CD4-positive, alpha-beta T cell (primary cell): ENCODE data around the gene GLTP. TPM values are rescaled to one million over a fixed set of nuclear protein-coding genes. Genes with fewer than 3 reads are reported as not detected.
"Not testable (repeated sequence)": the region's sequence is repeated elsewhere in the genome, so short reads cannot be mapped to it uniquely, and the experiment has no call there.

Experiments used
- ATAC-seq: fragments of 200-7000 bp; cut with Tn5 transposase; one replicate; pipeline ENCODE4 v1.10.0; 2022; ENCODE audit warnings: mild to moderate bottlenecking; ENCODE audit not compliant: poor library complexity
- CTCF ChIA-PET: fragments of 350-600 bp; sonication (Branson Sonifier 250); formaldehyde crosslinking; loops from one replicate; lab custom pipeline; 2021; ENCODE audit warnings: antibody characterized with exemption, inconsistent platforms; lab: Charles Lee
- POLR2A ChIA-PET: fragments of 350-600 bp; sonication (Branson Sonifier 250); formaldehyde crosslinking; loops from one replicate; lab custom pipeline; 2021; ENCODE audit warnings: antibody characterized with exemption, inconsistent platforms; lab: Charles Lee
- DNase-seq, 14 experiments: peaks; one replicate each; pipeline ENCODE4 v3.0.0-alpha.2; 2013 to 2020; ENCODE audit warnings: mixed read lengths in 2 of 14
- H3K27ac ChIP-seq, 2 donors: one replicate each; pipeline versions ENCODE4 v1.5.1 to v1.7.0; 2013; ENCODE audit warnings: low read length in 2 of 2, low read depth in 1 of 2, mild to moderate bottlenecking in 1 of 2
- H3K27me3 ChIP-seq, 2 experiments: 1 replicate in 1 of 2; 2 replicates in 1 of 2; pipeline versions ENCODE4 v1.6.1 to v1.7.0; 2013; ENCODE audit warnings: low read length in 2 of 2, control low read depth in 1 of 2, mild to moderate bottlenecking in 1 of 2, moderate library complexity in 1 of 2; ENCODE audit not compliant: insufficient read depth in 2 of 2, control insufficient read depth in 1 of 2
- H3K36me3 ChIP-seq: one replicate; pipeline ENCODE4 v1.6.1; 2013; ENCODE audit warnings: low read length, control low read depth; ENCODE audit not compliant: insufficient read depth
- H3K4me1 ChIP-seq: one replicate; pipeline ENCODE4 v1.6.1; 2013; ENCODE audit warnings: low read length, control low read depth; ENCODE audit not compliant: insufficient read depth
- H3K4me3 ChIP-seq: one replicate; pipeline ENCODE4 v1.5.1; 2013; ENCODE audit warnings: mild to moderate bottlenecking, low read length, moderate library complexity
- H3K9me3 ChIP-seq, 2 experiments: 1 replicate in 1 of 2; 2 replicates in 1 of 2; pipeline versions ENCODE4 v1.6.1 to v1.7.0; 2013; ENCODE audit warnings: low read length in 2 of 2, mild to moderate bottlenecking in 2 of 2, control low read depth in 1 of 2, moderate library complexity in 1 of 2; ENCODE audit not compliant: control insufficient read depth in 1 of 2, insufficient read depth in 1 of 2
- H3K27ac Mint-ChIP-seq: one replicate; pipeline ENCODE4 v1.8.0; 2020; ENCODE audit warnings: mixed read lengths
- H3K27me3 Mint-ChIP-seq: one replicate; pipeline ENCODE4 v1.8.0; 2021; ENCODE audit warnings: mixed read lengths
- H3K36me3 Mint-ChIP-seq: one replicate; pipeline ENCODE4 v1.8.0; 2021; ENCODE audit warnings: low read depth, mixed read lengths
- H3K4me1 Mint-ChIP-seq: one replicate; pipeline ENCODE4 v1.8.0; 2021; ENCODE audit warnings: low read depth, mixed read lengths
- H3K4me3 Mint-ChIP-seq: one replicate; pipeline ENCODE4 v1.8.0; 2020; ENCODE audit warnings: mild to moderate bottlenecking, mixed read lengths
- H3K9me3 Mint-ChIP-seq: one replicate; pipeline ENCODE4 v1.8.0; 2020; ENCODE audit warnings: mixed read lengths
- CTCF ChIP-seq: fragments of 200-600 bp; IDR thresholded peaks from one replicate; pipeline ENCODE4 v1.8.0; 2022; ENCODE audit warnings: antibody characterized with exemption, mild to moderate bottlenecking
- intact Hi-C, 2 experiments: fragments of 100-400 bp; cut with DNase I in 1 of 2; cut with micrococcal nuclease in 1 of 2; formaldehyde crosslinking; loops; one replicate each; pipeline versions ENCODE4 v1.15.1 to v1.9.0; 2023 to 2025; cut with DNase I, micrococcal nuclease
- total RNA-seq, 174 experiments: library from RNA in 2 of 174; stranded (reverse) in 2 of 174; gene quantifications; one replicate each; pipeline ENCODE4 v1.2.3 and lab custom pipeline; 2021 to 2026

The GLTP gene
- total RNA-seq, 2 experiments from 2014 or later = 24.8 to 25.2 TPM

- H3K4me1 Mint-ChIP-seq = peaks cover 25% of the 10 kb centered on the region
- H3K4me3 Mint-ChIP-seq = peak within 1 kb of the TSS; percentile 89
- ChIA-PET CTCF (interaction anchor here (0.9 to 1.3 kb wide), 3 partner anchors 19 to 47 kb away, joined by 3 to 6 read pairs (median 3); no protein-coding TSS in a partner anchor), POLR2A (interaction anchor here (0.5 to 2.4 kb wide), 9 partner anchors 11 to 180 kb away, joined by 3 to 17 read pairs (median 4); partner anchors contain the start of genes ANKRD13A, GIT2 and GLTP)
- H3K9me3 Mint-ChIP-seq = no peaks in the 10 kb centered on the region
- H3K27me3 ChIP-seq = no peaks in the 10 kb centered on the region
- DNase-seq (peak; percentile 59 to 90 (median 69)), ATAC-seq (peak; percentile 93)
- peaks cover 25% of the 10 kb centered on the region for H3K36me3 Mint-ChIP-seq
- peaks cover 23% of the 10 kb centered on the region for H3K36me3 ChIP-seq
- H3K27ac Mint-ChIP-seq = peak within 1 kb of the TSS; percentile 86
- H3K27ac ChIP-seq = peak within 1 kb of the TSS; percentile 55 to 64
- intact Hi-C loops = loop anchor here in 1 of 2 experiments (2.0 to 5.0 kb wide), 3 partner anchors 97 to 221 kb away; partner anchors contain the start of genes ANKRD13A and GIT2
- H3K27me3 Mint-ChIP-seq = no peaks in the 10 kb centered on the region
- TF ChIP-seq CTCF = no peak
- peaks cover 28% of the 10 kb centered on the region for H3K4me1 ChIP-seq
- H3K9me3 ChIP-seq = no peaks in the 10 kb centered on the region
- peak within 1 kb of the TSS; percentile 72 for H3K4me3 ChIP-seq
Observed at GRCh38 chr12:109899783-109900751, 19.7 kb upstream of the GLTP start, which contains the start of gene TCHP. TCHP (plus strand) TSS chr12:109900274; CDS start chr12:109903027, 2,753 bp downstream.

GRCh38 chr12:109899345-109899744 lies 19.0 kb upstream of the GLTP start:
- ATAC-seq, H3K9me3 Mint-ChIP-seq, H3K27me3 Mint-ChIP-seq, H3K9me3 ChIP-seq, H3K27me3 ChIP-seq, DNase-seq: not testable (repeated sequence)
- Histone ChIP-seq H3K36me3 (peaks cover 16% of the 10 kb centered on the region), H3K4me3 (peak overlapping the region; percentile 72), H3K4me1 (peaks cover 28% of the 10 kb centered on the region), H3K27ac (peak overlapping the region in 1 of 2 donors; percentile 64)
- ChIA-PET POLR2A (interaction anchor here (1.0 kb wide), 1 partner anchor 11 kb away, joined by 3 read pairs; no protein-coding TSS in a partner anchor), CTCF (interaction anchor here (0.9 kb wide), 1 partner anchor 12 kb away, joined by 3 read pairs; no protein-coding TSS in a partner anchor)
- peak overlapping the region; percentile 86 for H3K27ac Mint-ChIP-seq
- intact Hi-C loops = loop anchor here in 1 of 2 experiments (2.0 kb wide), 1 partner anchor 221 kb away; no protein-coding TSS in a partner anchor
- H3K4me1 Mint-ChIP-seq = peaks cover 25% of the 10 kb centered on the region
- peak overlapping the region; percentile 89 for H3K4me3 Mint-ChIP-seq
- H3K36me3 Mint-ChIP-seq = peaks cover 18% of the 10 kb centered on the region

GRCh38 chr12:109897029-109897428 lies 16.7 kb upstream of the GLTP start:
- CTCF ChIA-PET = no interaction called here
- no peak for TF ChIP-seq CTCF
- POLR2A ChIA-PET = no interaction called here
- no peaks in the 10 kb centered on the region for H3K9me3 ChIP-seq
- no peaks in the 10 kb centered on the region for H3K36me3 ChIP-seq
- DNase-seq = no peak
- H3K4me1 Mint-ChIP-seq = peaks cover 27% of the 10 kb centered on the region
- no peaks in the 10 kb centered on the region for H3K27me3 Mint-ChIP-seq
- no peak overlapping the region for H3K4me3 ChIP-seq
- intact Hi-C loops = no loop called here
- no peak for ATAC-seq
- peaks cover 34% of the 10 kb centered on the region for H3K4me1 ChIP-seq
- no peaks in the 10 kb centered on the region for H3K9me3 Mint-ChIP-seq
- no peak overlapping the region for H3K27ac Mint-ChIP-seq
- no peak overlapping the region for H3K4me3 Mint-ChIP-seq
- no peaks in the 10 kb centered on the region for H3K27me3 ChIP-seq
- no peak overlapping the region for H3K27ac ChIP-seq
- peaks cover 10% of the 10 kb centered on the region for H3K36me3 Mint-ChIP-seq
